GM12892 (cell line): ENCODE results near the gene NHS.

Experiments used
- DNase-seq: peaks from one replicate; pipeline ENCODE4 v3.0.0; 2011; ENCODE audit not compliant: insufficient read length
- FAIRE-seq: peaks from 2 replicates; lab custom pipeline; 2011; peaks lifted over from hg19 to GRCh38; lab: Jason Lieb, UNC
- POLR2A ChIP-seq: IDR thresholded peaks from 2 replicates; pipeline ENCODE4 v1.6.1; 2011; ENCODE audit warnings: low read depth, low read length, control low read depth
- POLR2AphosphoS5 ChIP-seq: IDR thresholded peaks from 2 replicates; pipeline ENCODE4 v1.6.1; 2011; ENCODE audit warnings: low read depth, low read length, control low read depth
- TAF1 ChIP-seq: IDR thresholded peaks from 2 replicates; pipeline ENCODE4 v1.6.1; 2011; ENCODE audit warnings: low read depth, mild to moderate bottlenecking, control low read depth, low read length, borderline replicate concordance

Gene NHS

DNA sequence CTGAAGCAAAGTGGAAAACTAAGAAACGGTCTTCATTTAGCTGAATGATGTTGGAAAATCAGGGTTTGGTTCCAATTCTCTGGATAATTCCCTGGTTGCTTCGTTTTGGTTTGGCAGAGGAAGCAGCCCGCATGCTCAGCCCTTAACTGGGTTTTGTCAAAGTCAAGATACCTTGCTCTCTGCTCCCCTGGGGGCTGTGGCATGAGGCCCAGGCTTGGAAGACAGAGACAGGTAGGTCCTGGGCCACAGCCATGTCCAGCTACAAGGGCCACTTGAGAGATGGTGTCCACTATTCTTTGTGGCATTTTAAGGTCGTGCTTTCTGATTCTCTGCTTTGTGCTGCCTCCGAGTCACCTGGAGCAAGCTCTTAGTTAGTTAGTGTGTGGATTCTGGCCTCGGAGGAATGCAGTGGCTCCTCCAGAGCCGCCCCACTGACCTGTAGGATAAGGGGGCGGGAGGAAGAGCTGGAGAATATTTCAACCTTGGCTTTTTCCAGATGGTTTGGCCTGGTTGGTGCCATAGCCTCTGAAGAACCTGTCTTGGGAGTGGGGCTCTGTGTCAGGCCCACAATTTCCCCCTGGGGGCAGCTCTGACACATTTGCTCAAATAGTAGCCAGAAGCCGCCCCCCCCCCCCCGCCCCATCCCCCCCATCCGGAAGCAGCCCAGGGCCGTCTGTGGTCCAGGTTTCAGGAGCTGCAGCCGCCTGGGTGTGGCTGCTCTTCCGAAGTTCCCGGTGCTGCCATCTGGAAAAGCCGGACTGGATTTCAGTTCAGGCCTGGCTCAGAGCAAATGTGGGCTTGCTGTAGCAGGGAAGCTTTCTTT is 147.1 kb downstream of the NHS start:
- DNase-seq, result no peak
- no peak for TF ChIP-seq TAF1
- no peak for FAIRE-seq

- DNase-seq (no peak), FAIRE-seq (no peak)
- no peak for TF ChIP-seq POLR2AphosphoS5
- no peak for TF ChIP-seq TAF1
- no peak for TF ChIP-seq POLR2A
Measured at GRCh38 chrX:17525266-17525665, 150.3 kb downstream of the NHS start.

DNA sequence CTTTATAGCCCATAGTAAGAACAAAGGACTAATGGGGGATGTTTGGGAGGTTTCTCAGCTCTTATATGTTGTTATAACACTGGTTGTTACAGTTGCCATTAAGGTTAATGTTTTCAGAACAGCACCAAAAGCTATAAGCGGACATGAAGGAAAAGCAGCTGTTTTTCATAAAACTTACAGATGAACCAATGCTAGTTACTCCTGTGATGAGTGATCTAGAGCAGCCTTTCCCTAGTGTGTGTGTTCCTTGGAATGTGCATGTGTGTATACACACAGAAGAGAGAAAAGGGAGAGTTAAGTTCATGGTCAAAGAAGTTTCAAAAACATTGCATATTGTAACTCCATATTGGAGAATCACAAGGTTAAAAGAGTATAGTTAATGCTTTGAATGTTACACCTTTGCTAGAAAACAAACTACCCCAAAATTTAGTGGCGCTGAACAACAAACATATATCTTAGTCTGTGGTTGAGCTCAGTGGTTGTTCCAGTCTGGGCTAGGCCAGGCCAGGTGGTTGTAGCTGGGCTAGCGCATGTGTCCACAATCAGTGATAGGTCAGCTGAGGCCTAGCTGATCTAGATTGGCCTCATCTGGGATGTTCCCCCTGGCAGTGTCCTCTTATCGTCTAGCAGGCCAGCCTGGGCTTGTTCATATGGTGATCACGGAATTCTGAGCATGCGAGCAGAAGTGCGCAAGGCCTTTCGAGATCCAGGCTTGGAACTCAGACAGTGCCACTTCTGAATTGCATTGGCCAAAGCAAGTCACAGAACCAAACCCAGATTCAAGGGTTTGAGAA is 151.0 kb downstream of the NHS start:
- FAIRE-seq (no peak), DNase-seq (no peak)
- TF ChIP-seq POLR2A, result no peak
- no peak for TF ChIP-seq POLR2AphosphoS5
- TF ChIP-seq TAF1, result no peak

- FAIRE-seq, result no peak
- no peak for DNase-seq
- no peak for TF ChIP-seq POLR2A
- no peak for TF ChIP-seq POLR2AphosphoS5
- TF ChIP-seq TAF1, result no peak
Measured at GRCh38 chrX:17527135-17527701, 152.2 kb downstream of the NHS start.

DNA sequence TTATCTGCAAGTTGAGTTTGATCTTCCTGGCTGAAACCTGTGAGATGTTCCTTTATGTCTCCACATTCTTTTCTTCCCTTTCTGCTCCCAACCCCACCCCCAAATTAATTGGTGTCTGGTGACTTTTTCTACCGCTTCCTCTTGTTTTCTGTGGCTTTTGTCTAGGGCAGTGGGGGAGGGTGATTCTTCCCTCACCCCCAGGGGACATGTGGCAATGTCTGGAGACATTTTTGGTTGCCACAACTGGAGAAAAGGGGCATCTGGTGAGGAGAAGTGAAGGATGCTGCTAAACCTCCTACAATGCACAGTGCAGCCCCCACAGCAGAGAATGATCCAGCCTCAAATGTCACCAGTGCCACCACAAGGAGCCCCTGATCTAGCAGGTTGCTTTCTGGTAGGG is 152.9 kb downstream of the NHS start:
- FAIRE-seq (no peak), DNase-seq (no peak)
- no peak for TF ChIP-seq POLR2AphosphoS5
- TF ChIP-seq POLR2A, result no peak
- no peak for TF ChIP-seq TAF1

DNA sequence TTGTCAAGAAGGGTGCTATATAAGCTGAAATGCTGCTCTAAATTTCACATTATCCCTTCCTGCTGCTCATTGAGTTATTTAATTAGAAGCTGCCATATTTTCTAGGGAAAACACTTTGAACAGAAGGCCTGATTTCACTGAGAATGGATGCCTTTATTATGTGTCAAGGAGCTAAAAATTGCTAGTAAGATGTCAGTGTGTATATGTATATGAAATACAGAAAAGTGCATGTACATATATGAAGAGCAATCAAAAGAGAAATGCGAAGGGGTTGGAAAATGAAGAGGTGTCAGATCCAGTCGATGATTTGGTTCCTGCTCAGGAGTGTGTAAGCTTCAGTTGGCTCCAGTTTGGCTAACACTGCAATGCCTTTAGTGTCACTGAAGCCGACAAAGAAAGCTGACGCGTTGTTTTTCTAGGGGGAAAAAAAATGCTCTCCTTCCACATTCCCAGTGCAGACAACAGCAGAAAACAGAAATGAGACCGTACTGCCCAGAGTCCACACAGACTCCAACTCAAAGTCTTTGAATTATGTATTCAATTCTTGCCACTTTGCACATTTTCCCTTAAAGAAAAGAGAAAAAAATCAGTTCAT is 154.2 kb downstream of the NHS start:
- FAIRE-seq, result no peak
- TF ChIP-seq POLR2AphosphoS5 (no peak), TAF1 (no peak), POLR2A (no peak)
- no peak for DNase-seq

- DNase-seq (no peak), FAIRE-seq (no peak)
- TF ChIP-seq POLR2A (no peak), TAF1 (no peak), POLR2AphosphoS5 (no peak)
Measured at GRCh38 chrX:17531500-17531899, 156.5 kb downstream of the NHS start.

DNA sequence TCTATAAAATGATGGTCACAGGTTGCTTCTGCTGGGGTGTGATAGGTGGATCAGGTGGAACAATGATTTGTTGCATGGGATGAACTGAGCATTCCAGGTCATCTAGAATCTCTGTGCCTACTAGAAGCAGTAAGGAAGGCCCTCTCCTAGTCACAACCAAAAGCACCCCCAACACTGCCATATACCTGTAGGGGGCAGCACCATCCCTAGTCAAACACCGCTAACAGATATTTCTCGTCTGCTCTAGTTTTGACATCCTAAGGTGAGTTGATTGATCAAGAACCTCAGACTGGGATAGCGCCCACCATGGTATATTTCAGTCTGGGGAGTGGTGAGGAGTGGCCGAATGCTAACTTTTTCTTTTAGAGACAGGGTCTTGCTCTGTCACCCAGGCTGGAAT is 160.2 kb downstream of the NHS start:
- DNase-seq (peak; percentile 18), FAIRE-seq (no peak)
- no peak for TF ChIP-seq POLR2A
- TF ChIP-seq TAF1, result no peak
- TF ChIP-seq POLR2AphosphoS5, result no peak

- FAIRE-seq, result no peak
- DNase-seq, result no peak
- no peak for TF ChIP-seq POLR2A
Measured at GRCh38 chrX:17537723-17538243, 162.8 kb downstream of the NHS start.

DNA sequence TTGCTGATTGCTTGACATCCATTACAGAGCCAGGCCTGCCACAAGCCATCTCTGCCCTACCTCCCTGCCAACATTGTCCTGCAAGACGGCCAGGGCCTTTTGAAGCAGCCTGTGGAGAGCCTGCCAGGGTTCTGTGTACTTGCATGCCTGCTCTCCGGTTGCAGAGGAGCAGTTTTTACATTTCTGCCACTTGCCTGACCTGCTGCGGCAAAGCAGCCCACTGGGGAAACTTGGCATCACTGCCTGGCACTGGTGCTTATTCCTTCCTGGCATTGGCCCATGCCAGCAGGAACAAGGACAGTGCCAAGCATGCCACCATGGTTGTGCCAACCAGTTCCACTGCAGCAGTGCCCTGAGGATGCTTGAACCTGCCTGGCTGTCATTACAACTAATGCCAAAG is 167.1 kb downstream of the NHS start:
- FAIRE-seq, result no peak
- no peak for DNase-seq
- TF ChIP-seq TAF1 (no peak), POLR2A (no peak)

GRCh38 chrX:17544821-17545220 is 169.8 kb downstream of the NHS start:
- DNase-seq (no peak), FAIRE-seq (no peak)
- TF ChIP-seq POLR2AphosphoS5, result no peak
- no peak for TF ChIP-seq TAF1

DNA sequence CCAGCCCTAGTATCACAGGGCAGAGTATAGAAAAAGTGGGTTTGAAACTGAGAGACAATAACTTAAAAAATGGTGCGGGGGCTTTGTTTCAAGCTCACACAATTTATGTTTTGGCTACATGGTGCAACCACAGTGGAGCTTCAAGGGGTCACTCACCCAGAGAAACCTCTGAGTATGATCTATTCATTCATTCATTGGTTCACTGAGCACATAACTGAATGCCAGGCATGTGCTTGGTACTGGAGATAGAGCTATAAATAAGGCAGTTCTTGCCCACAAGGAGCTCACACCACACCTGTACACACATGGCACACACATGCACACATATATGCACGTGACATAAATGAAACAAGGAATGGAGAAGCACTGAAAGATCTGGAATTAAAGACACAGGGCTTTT is 171.4 kb downstream of the NHS start:
- FAIRE-seq (no peak), DNase-seq (no peak)
- no peak for TF ChIP-seq POLR2A
- no peak for TF ChIP-seq TAF1
- TF ChIP-seq POLR2AphosphoS5, result no peak
